A549 (cell line): Measurements from ENCODE around the gene MLLT3. TPM values are rescaled to one million over a fixed set of nuclear protein-coding genes. Genes with fewer than 3 reads are reported as not detected.

Source experiments
- ATAC-seq, 2 experiments: fragments of 200-7000 bp in 1 of 2; fragments of >200 bp in 1 of 2; cut with Nextera tagmentation in 1 of 2; cut with Tn5 transposase in 1 of 2; 3 replicates each; pipeline versions ENCODE4 v1.8.0 to v1.9.1; 2018 to 2020; ENCODE audit warnings: mild to moderate bottlenecking in 1 of 2, moderate library complexity in 1 of 2
- CTCF ChIA-PET: fragments of 300-600 bp; sonication (Branson Sonifier 250); formaldehyde crosslinking; extraction: SDS; loops from one replicate; lab custom pipeline; 2021; ENCODE audit warnings: antibody characterized with exemption, inconsistent platforms; lab: Yijun Ruan, JAX
- POLR2A ChIA-PET: fragments of 350-600 bp; formaldehyde crosslinking; extraction: SDS; loops from one replicate; lab custom pipeline; 2021; ENCODE audit warnings: antibody characterized with exemption, inconsistent platforms; lab: Yijun Ruan, JAX
- DNase-seq, 2 experiments: peaks; one replicate each; pipeline versions ENCODE4 v3.0.0 to v3.0.0-alpha.2; 2011 to 2016; ENCODE audit warnings: low read depth in 1 of 2, low spot score in 1 of 2
- FAIRE-seq: peaks from 2 replicates; lab custom pipeline; 2011; peaks lifted over from hg19 to GRCh38; lab: Jason Lieb, UNC
- H3K27ac ChIP-seq, 2 experiments: fragments of >200 bp; sonication (Bioruptor Twin); formaldehyde crosslinking; 3 replicates each; pipeline ENCODE4 v1.5.1; 2016 to 2017
- H3K4me1 ChIP-seq: fragments of >200 bp; sonication (Bioruptor Twin); formaldehyde crosslinking; 3 replicates; pipeline ENCODE4 v1.6.1; 2016
- H3K4me2 ChIP-seq: fragments of >200 bp; sonication (Bioruptor Twin); formaldehyde crosslinking; 3 replicates; pipeline ENCODE4 v1.6.1; 2016
- H3K4me3 ChIP-seq: fragments of >200 bp; sonication (Bioruptor Twin); formaldehyde crosslinking; 3 replicates; pipeline ENCODE4 v1.5.1; 2016
- H3K9me3 ChIP-seq: fragments of >200 bp; sonication (Bioruptor Twin); formaldehyde crosslinking; 3 replicates; pipeline ENCODE4 v1.6.1; 2016
- BHLHE40 ChIP-seq: IDR thresholded peaks from 2 replicates; pipeline ENCODE4 v1.6.1; 2012; ENCODE audit warnings: low read depth, low read length, inconsistent platforms
- CBX2 ChIP-seq: fragments of 200-600 bp; sonication (generic); IDR thresholded peaks from 2 replicates; pipeline ENCODE4 v1.6.1; 2016; ENCODE audit warnings: low read depth, mild to moderate bottlenecking, borderline replicate concordance
- ESRRA ChIP-seq: fragments of 150-350 bp; IDR thresholded peaks from 2 replicates; pipeline ENCODE4 v1.6.1; 2014; ENCODE audit warnings: mild to moderate bottlenecking, low read length, borderline replicate concordance
- FOSB ChIP-seq: fragments of 250-450 bp; sonication (Bioruptor Pico); IDR thresholded peaks from 2 replicates; pipeline ENCODE4 v1.5.0; 2020; ENCODE audit warnings: mild to moderate bottlenecking, moderate library complexity
- HOXA7 ChIP-seq: fragments of 250-450 bp; sonication (Bioruptor Pico); IDR thresholded peaks from 2 replicates; pipeline ENCODE4 v1.5.0; 2020; ENCODE audit warnings: mild to moderate bottlenecking, moderate library complexity
- MAFK ChIP-seq: fragments of 450-650 bp; IDR thresholded peaks from 2 replicates; pipeline ENCODE4 v1.6.1; 2014; ENCODE audit not compliant: partially characterized antibody
- MYC ChIP-seq: IDR thresholded peaks from 2 replicates; pipeline ENCODE4 v1.6.1; 2012; ENCODE audit warnings: mild to moderate bottlenecking, inconsistent platforms, low read length, improper control_type of control experiment, borderline replicate concordance
- NFE2L2 ChIP-seq: fragments of 150-350 bp; conservative IDR thresholded peaks from 2 replicates; pipeline ENCODE4 v1.6.1; 2014; ENCODE audit warnings: low read length
- POLR2AphosphoS2 ChIP-seq: conservative IDR thresholded peaks from 2 replicates; pipeline ENCODE4 v1.6.1; 2012; ENCODE audit warnings: low read length, improper control_type of control experiment, inconsistent platforms
- RARB ChIP-seq: fragments of 250-450 bp; sonication (Bioruptor Pico); IDR thresholded peaks from 2 replicates; pipeline ENCODE4 v1.8.0; 2021; ENCODE audit warnings: mild to moderate bottlenecking, moderate library complexity
- RNF2 ChIP-seq: fragments of 200-600 bp; sonication (generic); IDR thresholded peaks from 2 replicates; pipeline ENCODE4 v1.6.1; 2016; ENCODE audit warnings: low read depth, mild to moderate bottlenecking, antibody characterized with exemption, moderate library complexity, borderline replicate concordance
- TFCP2L1 ChIP-seq: fragments of 250-450 bp; sonication (Bioruptor Pico); IDR thresholded peaks from 2 replicates; pipeline ENCODE4 v1.5.0; 2021; ENCODE audit warnings: mild to moderate bottlenecking
- ZSCAN20 ChIP-seq: fragments of 250-450 bp; sonication (Bioruptor Pico); IDR thresholded peaks from 2 replicates; pipeline ENCODE4 v1.8.0; 2022; ENCODE audit warnings: mild to moderate bottlenecking, moderate library complexity
- WGBS: methylation state at CpG from one replicate; pipeline ENCODE4 v1.1.6; 2017; ENCODE audit errors: missing lambda C conversion rate; 5-methylcytosine and 5-hydroxymethylcytosine counted together
- polyA plus RNA-seq, 4 experiments: library from polyadenylated mRNA; depleted of rRNA in 3 of 4; stranded (reverse); fragments of >200 nt; fragmentation: RNase III in 1 of 4; extraction: RNeasy Plus Mini Kit Qiagen cat#74134 plus additional on column Dnase treatment in 1 of 4; gene quantifications; 2 replicates in 3 of 4; 3 replicates in 1 of 4; pipeline ENCODE4 v1.2.3, GENCODE V29; 2011 to 2017
- TF ChIP-seq, protein P1 (sequence below): fragments of 250-450 bp; sonication (Bioruptor Pico); IDR thresholded peaks from 2 replicates; pipeline ENCODE4 v1.5.0; 2021; ENCODE audit warnings: mild to moderate bottlenecking, moderate library complexity, borderline replicate concordance
- TF ChIP-seq, protein P2 (sequence below): fragments of 250-450 bp; sonication (Bioruptor Pico); IDR thresholded peaks from 2 replicates; pipeline ENCODE4 v1.5.0; 2020; ENCODE audit warnings: low read depth, mild to moderate bottlenecking, moderate library complexity
- TF ChIP-seq, protein P3 (sequence below): fragments of 200-600 bp; sonication (generic); IDR thresholded peaks from 2 replicates; pipeline ENCODE4 v1.6.1; 2016; ENCODE audit warnings: antibody characterized with exemption, mild to moderate bottlenecking, moderate library complexity
- TF ChIP-seq, protein P4 (sequence below): IDR thresholded peaks from 2 replicates; pipeline ENCODE4 v1.6.1; 2012

MLLT3 gene
- polyA plus RNA-seq, 2 of the 4 experiments (the other 2 are of a cell fraction): 14.3 to 47.6 TPM

DNA sequence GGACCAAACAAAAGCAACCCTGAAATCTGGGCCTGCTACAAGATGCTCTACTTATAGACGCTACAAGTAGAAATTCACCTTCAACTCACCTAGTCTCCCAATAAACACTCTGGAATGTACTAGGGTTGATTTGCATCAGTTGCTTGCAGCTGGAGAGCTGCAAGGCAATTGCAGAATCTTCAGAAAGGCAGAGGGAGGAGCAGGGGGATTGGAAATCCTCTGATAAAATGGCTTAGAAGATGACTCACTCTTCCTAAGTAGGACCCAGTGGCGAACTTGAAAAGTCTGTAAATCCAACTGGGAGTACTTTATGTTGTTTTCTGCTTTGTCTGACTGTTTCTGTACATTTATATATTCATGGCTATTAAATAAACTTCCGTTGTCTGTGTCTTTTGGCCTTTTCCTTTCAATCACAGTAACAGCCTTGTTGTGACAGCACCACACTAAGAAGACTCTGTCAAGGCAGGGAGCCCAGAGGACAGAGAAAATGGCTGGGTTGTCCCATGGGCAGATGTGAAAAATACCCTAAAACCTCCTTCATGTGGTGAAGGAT is 14.7 kb upstream of the MLLT3 start:
- no peak for DNase-seq
- no peak overlapping the region for H3K27ac ChIP-seq
- H3K4me1 ChIP-seq: no peaks in the 10 kb centered on the region
- no peak for ATAC-seq
- no peak overlapping the region for H3K4me3 ChIP-seq
- TF ChIP-seq NFE2L2: no peak
- TF ChIP-seq, protein P1, sequence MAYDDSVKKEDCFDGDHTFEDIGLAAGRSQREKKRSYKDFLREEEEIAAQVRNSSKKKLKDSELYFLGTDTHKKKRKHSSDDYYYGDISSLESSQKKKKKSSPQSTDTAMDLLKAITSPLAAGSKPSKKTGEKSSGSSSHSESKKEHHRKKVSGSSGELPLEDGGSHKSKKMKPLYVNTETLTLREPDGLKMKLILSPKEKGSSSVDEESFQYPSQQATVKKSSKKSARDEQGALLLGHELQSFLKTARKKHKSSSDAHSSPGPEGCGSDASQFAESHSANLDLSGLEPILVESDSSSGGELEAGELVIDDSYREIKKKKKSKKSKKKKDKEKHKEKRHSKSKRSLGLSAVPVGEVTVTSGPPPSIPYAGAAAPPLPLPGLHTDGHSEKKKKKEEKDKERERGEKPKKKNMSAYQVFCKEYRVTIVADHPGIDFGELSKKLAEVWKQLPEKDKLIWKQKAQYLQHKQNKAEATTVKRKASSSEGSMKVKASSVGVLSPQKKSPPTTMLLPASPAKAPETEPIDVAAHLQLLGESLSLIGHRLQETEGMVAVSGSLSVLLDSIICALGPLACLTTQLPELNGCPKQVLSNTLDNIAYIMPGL (CRISPR knock-in tag): no peak
- TF ChIP-seq RNF2: no peak
- no peak for TF ChIP-seq POLR2AphosphoS2
- TF ChIP-seq ESRRA: no peak
- TF ChIP-seq, protein P2, sequence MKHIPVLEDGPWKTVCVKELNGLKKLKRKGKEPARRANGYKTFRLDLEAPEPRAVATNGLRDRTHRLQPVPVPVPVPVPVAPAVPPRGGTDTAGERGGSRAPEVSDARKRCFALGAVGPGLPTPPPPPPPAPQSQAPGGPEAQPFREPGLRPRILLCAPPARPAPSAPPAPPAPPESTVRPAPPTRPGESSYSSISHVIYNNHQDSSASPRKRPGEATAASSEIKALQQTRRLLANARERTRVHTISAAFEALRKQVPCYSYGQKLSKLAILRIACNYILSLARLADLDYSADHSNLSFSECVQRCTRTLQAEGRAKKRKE (CRISPR knock-in tag): no peak
- TF ChIP-seq MYC: no peak
- TF ChIP-seq RARB (CRISPR knock-in tag): no peak
- no peak for TF ChIP-seq HOXA7 (CRISPR knock-in tag)
- no peak for TF ChIP-seq FOSB (CRISPR knock-in tag)
- TF ChIP-seq CBX2: no peak
- TF ChIP-seq, protein P3, sequence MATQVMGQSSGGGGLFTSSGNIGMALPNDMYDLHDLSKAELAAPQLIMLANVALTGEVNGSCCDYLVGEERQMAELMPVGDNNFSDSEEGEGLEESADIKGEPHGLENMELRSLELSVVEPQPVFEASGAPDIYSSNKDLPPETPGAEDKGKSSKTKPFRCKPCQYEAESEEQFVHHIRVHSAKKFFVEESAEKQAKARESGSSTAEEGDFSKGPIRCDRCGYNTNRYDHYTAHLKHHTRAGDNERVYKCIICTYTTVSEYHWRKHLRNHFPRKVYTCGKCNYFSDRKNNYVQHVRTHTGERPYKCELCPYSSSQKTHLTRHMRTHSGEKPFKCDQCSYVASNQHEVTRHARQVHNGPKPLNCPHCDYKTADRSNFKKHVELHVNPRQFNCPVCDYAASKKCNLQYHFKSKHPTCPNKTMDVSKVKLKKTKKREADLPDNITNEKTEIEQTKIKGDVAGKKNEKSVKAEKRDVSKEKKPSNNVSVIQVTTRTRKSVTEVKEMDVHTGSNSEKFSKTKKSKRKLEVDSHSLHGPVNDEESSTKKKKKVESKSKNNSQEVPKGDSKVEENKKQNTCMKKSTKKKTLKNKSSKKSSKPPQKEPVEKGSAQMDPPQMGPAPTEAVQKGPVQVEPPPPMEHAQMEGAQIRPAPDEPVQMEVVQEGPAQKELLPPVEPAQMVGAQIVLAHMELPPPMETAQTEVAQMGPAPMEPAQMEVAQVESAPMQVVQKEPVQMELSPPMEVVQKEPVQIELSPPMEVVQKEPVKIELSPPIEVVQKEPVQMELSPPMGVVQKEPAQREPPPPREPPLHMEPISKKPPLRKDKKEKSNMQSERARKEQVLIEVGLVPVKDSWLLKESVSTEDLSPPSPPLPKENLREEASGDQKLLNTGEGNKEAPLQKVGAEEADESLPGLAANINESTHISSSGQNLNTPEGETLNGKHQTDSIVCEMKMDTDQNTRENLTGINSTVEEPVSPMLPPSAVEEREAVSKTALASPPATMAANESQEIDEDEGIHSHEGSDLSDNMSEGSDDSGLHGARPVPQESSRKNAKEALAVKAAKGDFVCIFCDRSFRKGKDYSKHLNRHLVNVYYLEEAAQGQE: no peak
- TF ChIP-seq ZSCAN20: no peak
- no peak for TF ChIP-seq MAFK
- ChIA-PET POLR2A (no interaction called here), CTCF (interaction anchor here (0.5 to 7.4 kb wide), 3 partner anchors 11 to 304 kb away, joined by 4 to 47 read pairs (median 4); no protein-coding TSS in a partner anchor)
- 71% methylated on average over 3 of the region's 3 CpGs for WGBS
- FAIRE-seq: no peak
- no peaks in the 10 kb centered on the region for H3K9me3 ChIP-seq
- H3K4me2 ChIP-seq: no peak overlapping the region

DNA sequence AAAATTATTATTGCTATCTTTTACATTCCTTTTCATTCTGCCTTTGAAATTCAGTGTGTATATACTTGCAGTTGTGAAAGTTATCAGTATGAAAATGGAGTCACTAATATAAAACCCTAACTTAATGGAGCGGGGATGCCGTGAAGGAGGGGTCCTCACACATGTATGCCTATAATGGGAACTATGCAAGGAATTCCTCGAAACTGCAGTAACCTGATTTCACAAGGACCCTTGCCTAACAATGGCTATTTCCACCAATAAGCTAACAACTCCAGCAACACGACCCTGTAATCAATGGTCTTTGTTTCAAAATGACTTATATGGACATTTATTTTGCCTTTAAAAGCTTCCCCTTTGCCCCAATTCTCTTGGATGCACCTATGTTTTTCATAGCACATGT is 12.6 kb upstream of the MLLT3 start:
- Histone ChIP-seq H3K9me3 (no peaks in the 10 kb centered on the region), H3K4me3 (no peak overlapping the region), H3K27ac (no peak overlapping the region), H3K4me1 (no peaks in the 10 kb centered on the region), H3K4me2 (no peak overlapping the region)
- POLR2A ChIA-PET: no interaction called here
- WGBS: 67% methylated on average over 4 of the region's 4 CpGs
- CTCF ChIA-PET: interaction anchor here (1.3 to 2.0 kb wide), 2 partner anchors 10 kb away, joined by 3 to 9 read pairs; no protein-coding TSS in a partner anchor
- ATAC-seq (no peak), FAIRE-seq (no peak), DNase-seq (no peak)
- TF ChIP-seq, protein P4, sequence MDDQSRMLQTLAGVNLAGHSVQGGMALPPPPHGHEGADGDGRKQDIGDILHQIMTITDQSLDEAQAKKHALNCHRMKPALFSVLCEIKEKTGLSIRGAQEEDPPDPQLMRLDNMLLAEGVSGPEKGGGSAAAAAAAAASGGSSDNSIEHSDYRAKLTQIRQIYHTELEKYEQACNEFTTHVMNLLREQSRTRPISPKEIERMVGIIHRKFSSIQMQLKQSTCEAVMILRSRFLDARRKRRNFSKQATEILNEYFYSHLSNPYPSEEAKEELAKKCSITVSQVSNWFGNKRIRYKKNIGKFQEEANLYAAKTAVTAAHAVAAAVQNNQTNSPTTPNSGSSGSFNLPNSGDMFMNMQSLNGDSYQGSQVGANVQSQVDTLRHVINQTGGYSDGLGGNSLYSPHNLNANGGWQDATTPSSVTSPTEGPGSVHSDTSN: no peak
- TF ChIP-seq BHLHE40 (no peak), HOXA7 (CRISPR knock-in tag) (no peak), TFCP2L1 (no peak)
